Brain microvascular endothelial cell (primary cell): ENCODE data around the gene EPB41L5.
"Not testable (repeated sequence)": the region's sequence is repeated elsewhere in the genome, so short reads cannot be mapped to it uniquely, and the experiment has no call there.

Source experiments
- DNase-seq: peaks from one replicate; pipeline ENCODE4 v3.0.0-alpha.2; 2020
- H3K27ac ChIP-seq: fragments of 250-450 bp; sonication (Bioruptor Pico); 2 replicates; pipeline ENCODE4 v1.5.1; 2020; ENCODE audit warnings: mild to moderate bottlenecking, moderate library complexity
- H3K27me3 ChIP-seq: fragments of 250-450 bp; sonication (Bioruptor Pico); replicated peaks from 2 replicates; pipeline ENCODE4 v1.5.1; 2020; ENCODE audit warnings: mild to moderate bottlenecking
- H3K36me3 ChIP-seq: fragments of 250-450 bp; sonication (Bioruptor Pico); replicated peaks from 2 replicates; pipeline ENCODE4 v1.5.1; 2020; ENCODE audit warnings: mild to moderate bottlenecking
- H3K4me3 ChIP-seq: 2 replicates; pipeline ENCODE4 v1.5.1; 2011; ENCODE audit warnings: low read depth, mild to moderate bottlenecking, control low read depth, low read length, moderate library complexity
- CTCF ChIP-seq: IDR thresholded peaks from 2 replicates; pipeline ENCODE4 v1.5.1; 2011; ENCODE audit warnings: low read depth, mild to moderate bottlenecking, moderate library complexity, low read length, control low read depth, inconsistent platforms; ENCODE audit errors: missing control alignments
- in situ Hi-C: cut with HindIII; loops from 2 replicates; pipeline ENCODE4 v1.10.0; 2017; ENCODE audit warnings: low sequenced_read_pairs, low pct_ligation_motif_present

The EPB41L5 gene

GRCh38 chr2:120014226-120014980, 1.5 kb downstream of the EPB41L5 start:
- no peaks in the 10 kb centered on the region for H3K36me3 ChIP-seq
- no peak for DNase-seq
- H3K27ac ChIP-seq: no peak overlapping the region
- in situ Hi-C loops: no loop called here
- H3K4me3 ChIP-seq: no peak overlapping the region
- H3K27me3 ChIP-seq: no peaks in the 10 kb centered on the region
- no peak for TF ChIP-seq CTCF

GRCh38 chr2:120016800-120017199, 3.9 kb downstream of the EPB41L5 start:
- no peak overlapping the region for H3K4me3 ChIP-seq
- no peak overlapping the region for H3K27ac ChIP-seq
- no peak for TF ChIP-seq CTCF
- no peaks in the 10 kb centered on the region for H3K36me3 ChIP-seq
- DNase-seq: no peak
- H3K27me3 ChIP-seq: no peaks in the 10 kb centered on the region
- in situ Hi-C loops: no loop called here

- TF ChIP-seq CTCF: no peak
- H3K4me3 ChIP-seq: no peak overlapping the region
- no peak overlapping the region for H3K27ac ChIP-seq
- DNase-seq: no peak
- no peaks in the 10 kb centered on the region for H3K27me3 ChIP-seq
- in situ Hi-C loops: no loop called here
- no peaks in the 10 kb centered on the region for H3K36me3 ChIP-seq
Observed at GRCh38 chr2:120017201-120017600, 4.3 kb downstream of the EPB41L5 start.

GRCh38 chr2:120018549-120018948, 5.7 kb downstream of the EPB41L5 start:
- no peaks in the 10 kb centered on the region for H3K27me3 ChIP-seq
- TF ChIP-seq CTCF: no peak
- DNase-seq: no peak
- no peaks in the 10 kb centered on the region for H3K36me3 ChIP-seq
- H3K27ac ChIP-seq: no peak overlapping the region
- in situ Hi-C loops: no loop called here
- no peak overlapping the region for H3K4me3 ChIP-seq

GRCh38 chr2:120020554-120020953, 7.7 kb downstream of the EPB41L5 start:
- no peak overlapping the region for H3K4me3 ChIP-seq
- TF ChIP-seq CTCF: no peak
- in situ Hi-C loops: no loop called here
- no peaks in the 10 kb centered on the region for H3K27me3 ChIP-seq
- no peak overlapping the region for H3K27ac ChIP-seq
- H3K36me3 ChIP-seq: no peaks in the 10 kb centered on the region
- no peak for DNase-seq

GRCh38 chr2:120022505-120022904, 9.6 kb downstream of the EPB41L5 start:
- H3K27ac ChIP-seq, in situ Hi-C loops, H3K36me3 ChIP-seq: not testable (repeated sequence)

More at GRCh38 chr2:120022505-120022904, 9.6 kb downstream of the EPB41L5 start:
- not testable (repeated sequence) for H3K4me3 ChIP-seq, H3K27me3 ChIP-seq, DNase-seq
